Suprapubic skin (tissue), 4 donors: ENCODE measurements around the gene S100B. TPM values are rescaled to one million over a fixed set of nuclear protein-coding genes. Genes with fewer than 3 reads are reported as not detected.

Experiments
- DNase-seq, 2 donors: peaks; one replicate each; pipeline ENCODE4 v3.0.0-alpha.2; 2019; ENCODE audit warnings: low spot score in 2 of 2
- H3K27ac ChIP-seq: fragments of 200-600 bp; sonication (generic); one replicate; pipeline ENCODE4 v1.5.1; 2019
- H3K27me3 ChIP-seq: fragments of 200-600 bp; sonication (generic); one replicate; pipeline ENCODE4 v1.5.1; 2019
- H3K36me3 ChIP-seq: fragments of 200-600 bp; sonication (generic); one replicate; pipeline ENCODE4 v1.5.1; 2019
- H3K4me1 ChIP-seq: fragments of 200-600 bp; sonication (generic); one replicate; pipeline ENCODE4 v1.5.1; 2019
- H3K4me3 ChIP-seq: fragments of 200-600 bp; sonication (generic); one replicate; pipeline ENCODE4 v1.5.1; 2019; ENCODE audit warnings: mild to moderate bottlenecking
- H3K9me3 ChIP-seq: fragments of 200-600 bp; sonication (generic); one replicate; pipeline ENCODE4 v1.5.1; 2019
- EP300 ChIP-seq: sonication (generic); formaldehyde crosslinking; IDR thresholded peaks from one replicate; pipeline ENCODE4 v1.6.1; 2017; ENCODE audit warnings: antibody characterized with exemption
- POLR2A ChIP-seq, 2 donors: fragments of 450-650 bp; IDR thresholded peaks; one replicate each; pipeline ENCODE4 v1.6.1; 2017; ENCODE audit warnings: antibody characterized with exemption in 2 of 2, mild to moderate bottlenecking in 2 of 2, moderate library complexity in 2 of 2
- POLR2AphosphoS5 ChIP-seq, 3 donors: sonication (generic); formaldehyde crosslinking; IDR thresholded peaks; one replicate each; pipeline ENCODE4 v1.6.1; 2017; ENCODE audit warnings: antibody characterized with exemption in 3 of 3
- WGBS: methylation state at CpG from one replicate; pipeline ENCODE4 v1.1.5; 2018; 5-methylcytosine and 5-hydroxymethylcytosine counted together
- total RNA-seq, 4 donors: library from RNA; depleted of rRNA; stranded (reverse); fragments of >200 nt; gene quantifications; one replicate each; pipeline ENCODE4 v1.1.0, GENCODE V29; 2016
- TF ChIP-seq, protein P1 (sequence below), 2 donors: fragments of 200-600 bp in 1 of 2; fragments of 450-650 bp in 1 of 2; sonication (generic) in 1 of 2; IDR thresholded peaks; one replicate each; pipeline ENCODE4 v1.5.1; 2016 to 2019; ENCODE audit warnings: antibody characterized with exemption in 2 of 2, mild to moderate bottlenecking in 1 of 2, moderate library complexity in 1 of 2

The S100B gene
- total RNA-seq, 4 donors from 2014 or later = 11.4 to 16.5 (median 14.2) TPM

DNA sequence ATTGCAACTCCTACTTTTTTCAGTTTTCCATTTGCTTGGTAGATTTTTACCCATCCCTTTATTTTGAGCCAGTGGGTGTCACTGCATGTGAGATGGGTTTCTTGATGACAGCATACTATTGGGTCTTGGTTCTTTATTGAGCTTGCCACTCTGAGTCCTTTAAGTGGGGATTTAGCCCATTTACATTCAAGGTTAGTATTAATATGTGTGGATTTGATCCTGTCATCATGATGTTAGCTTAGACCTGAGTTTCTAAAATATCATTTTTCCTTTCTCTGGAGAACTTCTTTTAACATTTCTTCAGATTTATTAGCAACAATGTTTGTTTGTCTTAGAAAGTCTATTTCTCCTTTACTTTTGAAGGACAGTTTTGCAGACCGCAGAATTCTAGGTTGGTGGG lies 11.8 kb upstream of the S100B start:
- Histone ChIP-seq H3K4me3 (no peak overlapping the region), H3K27ac (no peak overlapping the region), H3K36me3 (no peaks in the 10 kb centered on the region), H3K9me3 (no peaks in the 10 kb centered on the region), H3K4me1 (no peaks in the 10 kb centered on the region), H3K27me3 (no peaks in the 10 kb centered on the region)
- no peak for DNase-seq
- TF ChIP-seq POLR2AphosphoS5 (IDR thresholded peaks at IDR 0.05) (no peak), EP300 (no peak), POLR2A (IDR thresholded peaks at IDR 0.05) (no peak)
- TF ChIP-seq, protein P1, sequence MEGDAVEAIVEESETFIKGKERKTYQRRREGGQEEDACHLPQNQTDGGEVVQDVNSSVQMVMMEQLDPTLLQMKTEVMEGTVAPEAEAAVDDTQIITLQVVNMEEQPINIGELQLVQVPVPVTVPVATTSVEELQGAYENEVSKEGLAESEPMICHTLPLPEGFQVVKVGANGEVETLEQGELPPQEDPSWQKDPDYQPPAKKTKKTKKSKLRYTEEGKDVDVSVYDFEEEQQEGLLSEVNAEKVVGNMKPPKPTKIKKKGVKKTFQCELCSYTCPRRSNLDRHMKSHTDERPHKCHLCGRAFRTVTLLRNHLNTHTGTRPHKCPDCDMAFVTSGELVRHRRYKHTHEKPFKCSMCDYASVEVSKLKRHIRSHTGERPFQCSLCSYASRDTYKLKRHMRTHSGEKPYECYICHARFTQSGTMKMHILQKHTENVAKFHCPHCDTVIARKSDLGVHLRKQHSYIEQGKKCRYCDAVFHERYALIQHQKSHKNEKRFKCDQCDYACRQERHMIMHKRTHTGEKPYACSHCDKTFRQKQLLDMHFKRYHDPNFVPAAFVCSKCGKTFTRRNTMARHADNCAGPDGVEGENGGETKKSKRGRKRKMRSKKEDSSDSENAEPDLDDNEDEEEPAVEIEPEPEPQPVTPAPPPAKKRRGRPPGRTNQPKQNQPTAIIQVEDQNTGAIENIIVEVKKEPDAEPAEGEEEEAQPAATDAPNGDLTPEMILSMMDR (IDR thresholded peaks at IDR 0.05) = no peak
- WGBS = 92% methylated on average over 1 of the region's 1 CpG

DNA sequence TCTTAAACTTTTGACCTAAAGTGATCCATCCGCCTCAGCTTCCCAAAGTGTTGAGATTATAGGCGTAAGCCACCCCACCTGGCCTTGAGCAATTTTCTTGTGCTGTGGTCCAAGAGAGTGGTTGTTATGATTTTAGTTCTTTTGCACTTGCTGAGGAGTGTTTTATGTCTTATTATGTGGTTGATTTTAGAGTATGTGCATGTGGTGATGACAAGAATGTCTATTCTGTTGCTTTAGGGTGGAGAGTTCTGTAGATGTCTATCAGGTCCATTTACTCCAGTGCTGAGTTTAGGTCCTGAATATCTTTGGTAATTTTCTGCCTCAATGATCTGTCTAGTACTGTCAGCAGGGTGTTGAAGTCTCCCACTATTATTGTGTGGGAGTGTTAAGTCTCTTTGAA lies 11.2 kb upstream of the S100B start:
- Histone ChIP-seq H3K9me3 (no peaks in the 10 kb centered on the region), H3K4me1 (no peaks in the 10 kb centered on the region), H3K36me3 (no peaks in the 10 kb centered on the region), H3K27ac (no peak overlapping the region), H3K4me3 (no peak overlapping the region), H3K27me3 (no peaks in the 10 kb centered on the region)
- TF ChIP-seq POLR2A (IDR thresholded peaks at IDR 0.05) (no peak), POLR2AphosphoS5 (IDR thresholded peaks at IDR 0.05) (no peak), EP300 (no peak)
- DNase-seq = no peak
- 94% methylated on average over 2 of the region's 2 CpGs for WGBS

DNA sequence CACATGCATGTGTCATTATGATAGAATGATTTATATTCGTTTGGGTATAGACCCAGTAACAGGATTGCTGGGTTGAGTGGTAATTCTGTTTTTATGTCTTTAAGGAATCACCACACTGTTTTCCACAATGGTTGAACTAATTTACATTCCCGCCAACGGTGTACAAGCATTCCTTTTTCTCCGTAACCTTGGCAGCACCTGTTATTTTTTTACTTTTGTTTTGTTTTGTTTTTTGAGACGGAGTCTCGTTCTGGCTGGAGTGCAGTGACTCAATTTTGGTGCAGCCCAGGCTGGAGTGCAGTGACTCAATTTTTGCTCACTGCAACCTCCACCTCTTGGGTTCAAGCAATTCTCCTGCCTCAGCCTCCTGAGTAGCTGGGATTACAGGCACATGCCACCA lies 8.5 kb upstream of the S100B start:
- H3K27me3 ChIP-seq = no peaks in the 10 kb centered on the region
- H3K9me3 ChIP-seq = no peaks in the 10 kb centered on the region
- no peaks in the 10 kb centered on the region for H3K4me1 ChIP-seq
- no peaks in the 10 kb centered on the region for H3K36me3 ChIP-seq
- TF ChIP-seq POLR2A (IDR thresholded peaks at IDR 0.05) (no peak), EP300 (no peak), POLR2AphosphoS5 (IDR thresholded peaks at IDR 0.05) (no peak)
- TF ChIP-seq, protein P1 (IDR thresholded peaks at IDR 0.05) = no peak
- WGBS = 81% methylated on average over 6 of the region's 6 CpGs
- DNase-seq = no peak
- no peak overlapping the region for H3K27ac ChIP-seq
- no peak overlapping the region for H3K4me3 ChIP-seq

DNA sequence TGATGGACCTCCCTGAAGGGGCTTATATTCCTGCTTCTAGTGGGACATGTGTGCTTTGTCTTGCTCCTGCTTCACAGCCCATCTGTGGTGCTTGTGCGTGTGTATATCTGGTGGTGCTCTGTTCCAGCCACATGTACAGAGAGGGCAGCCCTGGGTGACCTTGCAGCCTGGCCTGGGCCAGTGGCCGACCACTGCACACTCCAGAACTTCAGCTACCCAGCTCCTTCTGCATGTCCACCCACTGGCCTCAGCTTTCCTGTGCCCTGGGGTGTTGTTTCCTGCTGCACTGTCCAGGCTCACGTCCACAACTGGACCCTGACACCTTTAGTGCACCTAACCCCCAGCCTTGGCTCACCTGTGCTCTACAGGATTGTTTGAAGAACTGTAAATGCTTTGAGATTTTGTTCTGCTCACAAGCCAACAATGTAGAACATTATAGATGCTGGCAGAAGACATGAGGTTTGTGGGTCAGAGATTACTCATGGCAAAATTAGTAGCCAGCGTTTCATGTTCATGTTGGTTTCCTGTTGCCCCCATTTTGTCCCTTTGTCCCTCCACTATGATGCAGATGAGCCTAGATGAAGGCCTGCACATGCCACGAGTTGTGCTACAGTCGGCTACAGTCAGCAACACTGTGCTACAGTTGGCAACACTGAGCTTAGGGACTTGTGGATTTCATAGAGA lies 5.3 kb upstream of the S100B start:
- H3K4me3 ChIP-seq = no peak overlapping the region
- TF ChIP-seq EP300 (no peak), POLR2AphosphoS5 (IDR thresholded peaks at IDR 0.05) (no peak), POLR2A (IDR thresholded peaks at IDR 0.05) (no peak)
- TF ChIP-seq, protein P1 (IDR thresholded peaks at IDR 0.05) = no peak

DNA sequence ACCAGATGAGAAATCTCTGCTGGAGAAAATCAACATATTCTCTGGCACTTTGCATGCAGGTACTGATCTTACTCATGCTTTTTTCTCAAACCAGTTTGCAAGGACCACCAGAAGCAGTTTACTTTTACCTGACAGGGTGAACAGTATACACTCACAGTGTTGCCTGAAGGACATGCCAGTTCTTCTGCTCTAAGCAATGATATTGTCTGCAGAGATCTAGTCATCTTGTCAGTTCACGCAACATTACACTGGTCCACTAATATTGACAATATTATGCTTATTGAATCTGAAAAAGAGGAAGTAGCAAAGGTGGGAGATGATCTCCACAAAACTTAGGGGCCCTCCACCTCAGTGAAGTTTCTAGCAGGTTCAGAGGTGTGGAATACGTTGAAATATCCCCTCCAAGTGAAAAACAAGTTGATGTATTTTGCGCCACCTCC lies 3.8 kb upstream of the S100B start:
- no peaks in the 10 kb centered on the region for H3K9me3 ChIP-seq
- H3K36me3 ChIP-seq = no peaks in the 10 kb centered on the region
- no peak overlapping the region for H3K27ac ChIP-seq
- no peak overlapping the region for H3K4me3 ChIP-seq
- no peaks in the 10 kb centered on the region for H3K27me3 ChIP-seq
- no peak for TF ChIP-seq POLR2AphosphoS5 (IDR thresholded peaks at IDR 0.05)
- TF ChIP-seq EP300 = no peak
- TF ChIP-seq POLR2A (IDR thresholded peaks at IDR 0.05) = no peak
- TF ChIP-seq, protein P1 (IDR thresholded peaks at IDR 0.05) = no peak
- DNase-seq = no peak
- peaks cover 8% of the 10 kb centered on the region for H3K4me1 ChIP-seq
- 82% methylated on average over 3 of the region's 3 CpGs for whole genome bisulfite sequencing

More for the DNA sequence above, 5.3 kb upstream of the S100B start:
- Histone ChIP-seq H3K9me3 (no peaks in the 10 kb centered on the region), H3K4me1 (peaks cover 5% of the 10 kb centered on the region), H3K27me3 (no peaks in the 10 kb centered on the region), H3K27ac (no peak overlapping the region), H3K36me3 (no peaks in the 10 kb centered on the region)
- WGBS = 95% methylated on average over 6 of the region's 6 CpGs
- no peak for DNase-seq
